ENCODE measurements around the gene UBA7. TPM values are rescaled to one million over a fixed set of nuclear protein-coding genes. Genes with fewer than 3 reads are reported as not detected.

Gene UBA7
- total RNA-seq, 1 experiment from 2014 or later: 1.2 TPM

- Mint-ChIP-seq H3K27me3 (ENCODE audit: low read depth) (no peaks in the 10 kb centered on the region), H3K27ac (no peak overlapping the region), H3K9me3 (no peaks in the 10 kb centered on the region), H3K36me3 (no peaks in the 10 kb centered on the region), H3K4me1 (no peaks in the 10 kb centered on the region), H3K4me3 (no peak overlapping the region)
- ATAC-seq (no peak), DNase-seq (ENCODE audit: low spot score) (no peak)
- ChIA-PET POLR2A (no interaction called here), CTCF (interaction anchor here (1.2 to 2.5 kb wide), 4 partner anchors 10 to 94 kb away, joined by 4 to 12 read pairs (median 6); partner anchors contain the start of genes AMIGO3 and INKA1)
- TF ChIP-seq ZNF671 (CRISPR knock-in tag; IDR thresholded peaks at IDR 0.05) (no peak), ZNF232 (CRISPR knock-in tag; IDR thresholded peaks at IDR 0.05) (no peak), ZNF121 (CRISPR knock-in tag; IDR thresholded peaks at IDR 0.05) (no peak), E2F4 (CRISPR knock-in tag; IDR thresholded peaks at IDR 0.05; ENCODE audit: borderline replicate concordance, low read depth) (no peak), ATF6 (CRISPR knock-in tag; IDR thresholded peaks at IDR 0.05) (no peak), GABPB1 (CRISPR knock-in tag; IDR thresholded peaks at IDR 0.05) (no peak), MAX (CRISPR knock-in tag; IDR thresholded peaks at IDR 0.05) (no peak), RELA (CRISPR knock-in tag; IDR thresholded peaks at IDR 0.05; ENCODE audit: borderline replicate concordance) (no peak), HMGA2 (CRISPR knock-in tag; IDR thresholded peaks at IDR 0.05) (no peak), ZNF423 (CRISPR knock-in tag; IDR thresholded peaks at IDR 0.05) (no peak), IRF1 (CRISPR knock-in tag; IDR thresholded peaks at IDR 0.05) (no peak), ZBTB21 (CRISPR knock-in tag; IDR thresholded peaks at IDR 0.05; ENCODE audit: borderline replicate concordance) (no peak), SP1 (CRISPR knock-in tag; conservative IDR thresholded peaks at IDR 0.05) (no peak), E2F5 (CRISPR knock-in tag; IDR thresholded peaks at IDR 0.05) (no peak), JUN (CRISPR knock-in tag; IDR thresholded peaks at IDR 0.05) (no peak), CTCF (IDR thresholded peaks at IDR 0.05) (no peak), ATF2 (CRISPR knock-in tag; IDR thresholded peaks at IDR 0.05; ENCODE audit: borderline replicate concordance, low read depth) (no peak), PRRX2 (CRISPR knock-in tag; IDR thresholded peaks at IDR 0.05) (no peak), EMX1 (CRISPR knock-in tag; IDR thresholded peaks at IDR 0.05) (no peak), JAZF1 (CRISPR knock-in tag; IDR thresholded peaks at IDR 0.05) (no peak)
Measured at GRCh38 chr3:49812916-49813496, 747 bp downstream of the UBA7 start.
